H1 (cell line): ENCODE measurements around the gene ICOSLG.
"Not testable (repeated sequence)": the region's sequence is repeated elsewhere in the genome, so short reads cannot be mapped to it uniquely, and the experiment has no call there.

Source experiments
- ATF2 ChIP-seq: IDR thresholded peaks from 2 replicates; pipeline ENCODE4 v1.6.1; 2012; ENCODE audit warnings: low read length, inconsistent platforms
- CBX8 ChIP-seq: fragments of 300-800, 300-1000 bp; sonication (generic); IDR thresholded peaks from 2 replicates; pipeline ENCODE4 v1.7.1; 2016; ENCODE audit warnings: low read depth, low read length, borderline replicate concordance
- EGR1 ChIP-seq: IDR thresholded peaks from 2 replicates; pipeline ENCODE4 v1.6.1; 2011; ENCODE audit warnings: low read depth, low read length, borderline replicate concordance
- GABPA ChIP-seq: IDR thresholded peaks from 2 replicates; pipeline ENCODE4 v1.6.1; 2011; ENCODE audit warnings: mild to moderate bottlenecking, low read length, moderate library complexity, borderline replicate concordance; ENCODE audit not compliant: insufficient read depth
- JUND ChIP-seq: IDR thresholded peaks from 2 replicates; pipeline ENCODE4 v1.6.1; 2011; ENCODE audit warnings: mild to moderate bottlenecking, improper control_type of control experiment, low read length
- KDM5A ChIP-seq: fragments of 200-600 bp; IDR thresholded peaks from 2 replicates; pipeline ENCODE4 v1.7.1; 2012; ENCODE audit warnings: mild to moderate bottlenecking, low read length, inconsistent platforms, mixed read lengths
- PHF8 ChIP-seq: fragments of 200-600 bp; sonication (generic); conservative IDR thresholded peaks from 2 replicates; pipeline ENCODE4 v1.7.1; 2012; ENCODE audit warnings: low read depth, mild to moderate bottlenecking, inconsistent platforms, low read length, moderate library complexity
- POLR2A ChIP-seq, 2 experiments: IDR thresholded peaks; 1 replicate in 1 of 2; 2 replicates in 1 of 2; pipeline ENCODE4 v1.6.1; 2011; ENCODE audit warnings: low read depth in 2 of 2, low read length in 2 of 2, mild to moderate bottlenecking in 2 of 2; ENCODE audit errors: control extremely low read depth in 1 of 2
- POLR2AphosphoS5 ChIP-seq: IDR thresholded peaks from 2 replicates; pipeline ENCODE4 v1.6.1; 2011; ENCODE audit warnings: low read depth, low read length
- RAD21 ChIP-seq, 2 experiments: IDR thresholded peaks in 1 of 2; conservative IDR thresholded peaks in 1 of 2; 2 replicates each; pipeline ENCODE4 v1.6.1; 2011; ENCODE audit warnings: low read depth in 2 of 2, low read length in 2 of 2, improper control_type of control experiment in 1 of 2, inconsistent platforms in 1 of 2, mild to moderate bottlenecking in 1 of 2, moderate library complexity in 1 of 2
- SRF ChIP-seq: IDR thresholded peaks from 2 replicates; pipeline ENCODE4 v1.6.1; 2011; ENCODE audit warnings: mild to moderate bottlenecking, low read depth, low read length, moderate library complexity
- TBP ChIP-seq: IDR thresholded peaks from 2 replicates; pipeline ENCODE4 v1.6.1; 2011; ENCODE audit warnings: low read depth, low read length, improper control_type of control experiment
- TF ChIP-seq, protein P1 (sequence below), 3 experiments: IDR thresholded peaks; 1 replicate in 2 of 3; 2 replicates in 1 of 3; pipeline versions ENCODE4 v1.5.1 to v1.6.1; 2011; ENCODE audit warnings: low read length in 3 of 3, mild to moderate bottlenecking in 3 of 3, inconsistent platforms in 2 of 3, low read depth in 1 of 3, moderate library complexity in 1 of 3; ENCODE audit not compliant: insufficient read depth in 1 of 3; ENCODE audit errors: control extremely low read depth in 1 of 3

- not testable (repeated sequence) for TF ChIP-seq CBX8; JUND; TBP; POLR2AphosphoS5; KDM5A; POLR2A (IDR thresholded peaks at IDR 0.05; ENCODE audit: control extremely low read depth in 1 of 2, low read depth in 2 of 2, low read length in 2 of 2); ATF2; SRF; RAD21 (IDR thresholded peaks at IDR 0.05 in 1 of 2, conservative IDR thresholded peaks at IDR 0.05 in 1 of 2; ENCODE audit: low read depth in 2 of 2, low read length in 2 of 2); GABPA; PHF8; EGR1
- TF ChIP-seq, protein P1, sequence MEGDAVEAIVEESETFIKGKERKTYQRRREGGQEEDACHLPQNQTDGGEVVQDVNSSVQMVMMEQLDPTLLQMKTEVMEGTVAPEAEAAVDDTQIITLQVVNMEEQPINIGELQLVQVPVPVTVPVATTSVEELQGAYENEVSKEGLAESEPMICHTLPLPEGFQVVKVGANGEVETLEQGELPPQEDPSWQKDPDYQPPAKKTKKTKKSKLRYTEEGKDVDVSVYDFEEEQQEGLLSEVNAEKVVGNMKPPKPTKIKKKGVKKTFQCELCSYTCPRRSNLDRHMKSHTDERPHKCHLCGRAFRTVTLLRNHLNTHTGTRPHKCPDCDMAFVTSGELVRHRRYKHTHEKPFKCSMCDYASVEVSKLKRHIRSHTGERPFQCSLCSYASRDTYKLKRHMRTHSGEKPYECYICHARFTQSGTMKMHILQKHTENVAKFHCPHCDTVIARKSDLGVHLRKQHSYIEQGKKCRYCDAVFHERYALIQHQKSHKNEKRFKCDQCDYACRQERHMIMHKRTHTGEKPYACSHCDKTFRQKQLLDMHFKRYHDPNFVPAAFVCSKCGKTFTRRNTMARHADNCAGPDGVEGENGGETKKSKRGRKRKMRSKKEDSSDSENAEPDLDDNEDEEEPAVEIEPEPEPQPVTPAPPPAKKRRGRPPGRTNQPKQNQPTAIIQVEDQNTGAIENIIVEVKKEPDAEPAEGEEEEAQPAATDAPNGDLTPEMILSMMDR (IDR thresholded peaks at IDR 0.05; ENCODE audit: control extremely low read depth in 1 of 3, insufficient read depth in 1 of 3, low read depth in 1 of 3, low read length in 3 of 3) = not testable (repeated sequence)
Measured at GRCh38 chr21:44207860-44208646, 32.7 kb downstream of the ICOSLG start.
